ENCODE results near the gene BCAP29. TPM values are rescaled to one million over a fixed set of nuclear protein-coding genes. Genes with fewer than 3 reads are reported as not detected.
A peak's percentile ranks its signal among the peaks of the same experiment; 100 is the strongest.

BCAP29 gene
- total RNA-seq, 6 experiments from 2014 or later, result 70.7 to 92.2 (median 89.0) TPM

GRCh38 chr7:107613439-107613838, 33.4 kb downstream of the BCAP29 start:
- TF ChIP-seq CTCF (IDR thresholded peaks at IDR 0.05), result no peak
- Mint-ChIP-seq H3K9me3 (no peaks in the 10 kb centered on the region), H3K4me1 (ENCODE audit: low read depth) (peaks cover 36% of the 10 kb centered on the region), H3K27me3 (ENCODE audit: insufficient read depth) (no peaks in the 10 kb centered on the region), H3K27ac (peak overlapping the region; percentile 82), H3K36me3 (ENCODE audit: low read depth) (peaks cover 38% of the 10 kb centered on the region), H3K4me3 (no peak overlapping the region)
- no peak for DNase-seq

GRCh38 chr7:107613948-107614347, 33.9 kb downstream of the BCAP29 start:
- H3K4me1 Mint-ChIP-seq (ENCODE audit: low read depth), result peaks cover 36% of the 10 kb centered on the region
- no peaks in the 10 kb centered on the region for H3K27me3 Mint-ChIP-seq (ENCODE audit: insufficient read depth)
- H3K36me3 Mint-ChIP-seq (ENCODE audit: low read depth), result peaks cover 34% of the 10 kb centered on the region
- DNase-seq, result peak; percentile 14
- peak overlapping the region; percentile 37; the same call in 1 of the 2 replicates for H3K4me3 Mint-ChIP-seq
- no peak for TF ChIP-seq CTCF (IDR thresholded peaks at IDR 0.05)
- H3K9me3 Mint-ChIP-seq, result no peaks in the 10 kb centered on the region
- H3K27ac Mint-ChIP-seq, result peak overlapping the region; percentile 82

GRCh38 chr7:107614425-107614824, 34.4 kb downstream of the BCAP29 start:
- Mint-ChIP-seq H3K27me3 (ENCODE audit: insufficient read depth) (no peaks in the 10 kb centered on the region), H3K4me1 (ENCODE audit: low read depth) (peaks cover 36% of the 10 kb centered on the region), H3K9me3 (no peaks in the 10 kb centered on the region), H3K4me3 (0 out of 2 replicates have a peak overlapping the region, but pooled peaks have one; percentile 37), H3K36me3 (ENCODE audit: low read depth) (peaks cover 29% of the 10 kb centered on the region), H3K27ac (peak overlapping the region; percentile 82)
- TF ChIP-seq CTCF (IDR thresholded peaks at IDR 0.05), result no peak
- DNase-seq, result peak; percentile 81

- TF ChIP-seq CTCF (IDR thresholded peaks at IDR 0.05), result no peak
- no peaks in the 10 kb centered on the region for H3K9me3 Mint-ChIP-seq
- no peaks in the 10 kb centered on the region for H3K27me3 Mint-ChIP-seq (ENCODE audit: insufficient read depth)
- no peak for DNase-seq
- peaks cover 36% of the 10 kb centered on the region for H3K4me1 Mint-ChIP-seq (ENCODE audit: low read depth)
- no peak overlapping the region for H3K27ac Mint-ChIP-seq
- no peak overlapping the region for H3K4me3 Mint-ChIP-seq
- H3K36me3 Mint-ChIP-seq (ENCODE audit: low read depth), result peaks cover 28% of the 10 kb centered on the region
These were observed 36.0 kb downstream of the BCAP29 start for GRCh38 chr7:107615910-107616680.

GRCh38 chr7:107622429-107622828, 42.4 kb downstream of the BCAP29 start:
- Mint-ChIP-seq H3K36me3 (ENCODE audit: low read depth) (no peaks in the 10 kb centered on the region; the same call in 1 of the 2 replicates), H3K4me3 (no peak overlapping the region), H3K9me3 (no peaks in the 10 kb centered on the region), H3K27me3 (ENCODE audit: insufficient read depth) (no peaks in the 10 kb centered on the region), H3K27ac (no peak overlapping the region), H3K4me1 (ENCODE audit: low read depth) (peaks cover 7% of the 10 kb centered on the region)
- DNase-seq, result peak; percentile 76
- no peak for TF ChIP-seq CTCF (IDR thresholded peaks at IDR 0.05)
